Vagina (tissue), 2 donors: ENCODE data around the gene MORC3.
"Not testable (repeated sequence)": the region's sequence is repeated elsewhere in the genome, so short reads cannot be mapped to it uniquely, and the experiment has no call there.

Experiments used
- CTCF ChIP-seq, 3 experiments: fragments of 450-650 bp in 2 of 3; fragments of 200-600 bp in 1 of 3; sonication (generic) in 1 of 3; IDR thresholded peaks; one replicate each; pipeline ENCODE4 v1.5.1; 2017 to 2019; ENCODE audit warnings: antibody characterized with exemption in 3 of 3, mild to moderate bottlenecking in 2 of 3, moderate library complexity in 2 of 3
- POLR2A ChIP-seq, 2 donors: fragments of 450-650 bp; IDR thresholded peaks; one replicate each; pipeline ENCODE4 v1.6.1; 2017; ENCODE audit warnings: antibody characterized with exemption in 2 of 2, mild to moderate bottlenecking in 2 of 2, moderate library complexity in 2 of 2

- not testable (repeated sequence) for TF ChIP-seq CTCF, POLR2A (IDR thresholded peaks at IDR 0.05)
Observed at GRCh38 chr21:36391649-36392048, 71.7 kb downstream of the MORC3 start.
